HL-60 (cell line): Measurements from ENCODE around the gene STARD3.

Experiments
- DNase-seq, 2 experiments: peaks; one replicate each; pipeline ENCODE4 v3.0.0-alpha.2; 2010 to 2020; ENCODE audit warnings: low read depth in 1 of 2, low spot score in 1 of 2
- H3K27ac ChIP-seq: fragments of 250-450 bp; sonication (Bioruptor Pico); replicated peaks from 2 replicates; pipeline ENCODE4 v1.5.1; 2020; ENCODE audit warnings: mild to moderate bottlenecking, moderate library complexity
- H3K27me3 ChIP-seq: fragments of 250-450 bp; sonication (Bioruptor Pico); 2 replicates; pipeline ENCODE4 v1.5.1; 2021; ENCODE audit warnings: mild to moderate bottlenecking, moderate library complexity; ENCODE audit not compliant: insufficient read depth, poor library complexity, severe bottlenecking
- H3K4me3 ChIP-seq: replicated peaks from 2 replicates; pipeline ENCODE4 v1.5.1; 2011; ENCODE audit warnings: mild to moderate bottlenecking, control low read depth, low read length; ENCODE audit not compliant: insufficient read depth
- CTCF ChIP-seq: IDR thresholded peaks from one replicate; pipeline ENCODE4 v1.5.1; 2011; ENCODE audit warnings: low read length, control low read depth, inconsistent platforms; ENCODE audit not compliant: insufficient read depth
- GABPA ChIP-seq: IDR thresholded peaks from 2 replicates; pipeline ENCODE4 v1.6.1; 2012; ENCODE audit warnings: low read depth
- POLR2AphosphoS5 ChIP-seq: IDR thresholded peaks from 2 replicates; pipeline ENCODE4 v1.6.1; 2012; ENCODE audit warnings: low read depth
- REST ChIP-seq: IDR thresholded peaks from 2 replicates; pipeline ENCODE4 v1.6.1; 2012; ENCODE audit warnings: low read depth; ENCODE audit not compliant: insufficient replicate concordance
- SPI1 ChIP-seq: IDR thresholded peaks from 2 replicates; pipeline ENCODE4 v1.6.1; 2012; ENCODE audit warnings: low read depth, mild to moderate bottlenecking, borderline replicate concordance

Gene STARD3

GRCh38 chr17:39702901-39703893 is 66.3 kb downstream of the STARD3 start:
- TF ChIP-seq CTCF: no peak
- TF ChIP-seq SPI1: no peak
- no peak for TF ChIP-seq REST
- no peak for TF ChIP-seq GABPA
- no peak for TF ChIP-seq POLR2AphosphoS5
- no peak for DNase-seq
- no peak overlapping the region for H3K27ac ChIP-seq
- H3K4me3 ChIP-seq: no peak overlapping the region
- peaks cover 17% of the 10 kb centered on the region for H3K27me3 ChIP-seq

- no peak overlapping the region for H3K27ac ChIP-seq
- DNase-seq: no peak
- TF ChIP-seq GABPA: no peak
- no peak for TF ChIP-seq REST
- no peak for TF ChIP-seq CTCF
- TF ChIP-seq POLR2AphosphoS5: no peak
- no peak for TF ChIP-seq SPI1
- H3K27me3 ChIP-seq: peaks cover 15% of the 10 kb centered on the region
- no peak overlapping the region for H3K4me3 ChIP-seq
These were observed 67.0 kb downstream of the STARD3 start for GRCh38 chr17:39703913-39704312.

- TF ChIP-seq REST: no peak
- TF ChIP-seq CTCF: no peak
- Histone ChIP-seq H3K27ac (no peak overlapping the region), H3K27me3 (peaks cover 15% of the 10 kb centered on the region), H3K4me3 (no peak overlapping the region)
- DNase-seq: no peak
These were observed 68.0 kb downstream of the STARD3 start for GRCh38 chr17:39704821-39705551.
